ENCODE data around the gene CRYBG2.
"Not testable (repeated sequence)": the region's sequence is repeated elsewhere in the genome, so short reads cannot be mapped to it uniquely, and the experiment has no call there.

The CRYBG2 gene

DNA sequence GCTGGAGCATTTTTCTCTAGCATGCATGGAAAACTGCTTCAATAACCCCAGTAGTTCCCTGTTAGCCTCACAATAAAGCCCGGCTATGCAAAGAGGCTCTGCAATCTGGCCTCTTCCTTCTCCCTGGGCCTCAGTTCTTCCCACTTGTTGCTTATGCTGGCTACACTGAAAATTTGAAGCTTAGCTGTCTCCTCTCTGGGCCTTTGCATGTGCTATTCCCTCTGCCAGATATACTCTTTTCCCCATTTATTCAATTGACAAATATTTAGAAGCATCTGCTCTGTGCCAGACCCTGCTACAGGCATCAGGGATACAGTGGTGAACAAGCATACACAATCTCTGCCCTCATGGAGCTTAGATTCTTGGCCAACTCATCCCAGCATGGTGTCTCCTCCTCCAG is 15.3 kb downstream of the CRYBG2 start:
- Histone ChIP-seq H4K20me1 (no peaks in the 10 kb centered on the region), H3K27ac (no peak overlapping the region), H3K9ac (no peak overlapping the region), H3K27me3 (peaks cover 30% of the 10 kb centered on the region), H3K4me3 (no peak overlapping the region), H3K4me1 (peaks cover 17% of the 10 kb centered on the region), H3K9me3 (no peaks in the 10 kb centered on the region), H3K36me3 (no peaks in the 10 kb centered on the region), H3K4me2 (no peak overlapping the region)
- TF ChIP-seq Cebpa-rat (IDR thresholded peaks at IDR 0.05): no peak

DNA sequence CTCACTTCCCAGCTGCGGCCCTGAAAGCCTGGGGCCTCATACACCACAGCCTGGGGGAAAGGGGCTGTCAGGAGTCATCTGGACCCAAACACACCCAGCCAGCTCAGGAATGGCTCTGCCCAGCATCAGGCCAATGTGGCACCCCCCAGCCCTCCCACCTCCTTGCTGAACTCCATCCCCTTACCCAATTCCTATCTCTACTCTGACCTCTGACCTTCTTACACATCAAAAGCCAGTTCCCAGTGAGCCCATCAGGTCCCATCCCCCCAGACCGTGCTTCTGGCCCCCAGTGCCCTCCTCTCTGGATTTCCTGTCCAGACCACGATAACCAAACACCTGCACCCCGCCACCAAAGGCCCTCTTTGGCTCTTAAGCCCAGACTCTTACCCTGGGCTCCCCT is 16.3 kb downstream of the CRYBG2 start:
- H3K4me1 ChIP-seq: peaks cover 17% of the 10 kb centered on the region
- H3K4me2 ChIP-seq: peak overlapping the region; percentile 99
- no peaks in the 10 kb centered on the region for H4K20me1 ChIP-seq
- TF ChIP-seq Cebpa-rat (IDR thresholded peaks at IDR 0.05): no peak
- H3K4me3 ChIP-seq: no peak overlapping the region
- H3K9me3 ChIP-seq: no peaks in the 10 kb centered on the region
- no peaks in the 10 kb centered on the region for H3K36me3 ChIP-seq
- H3K9ac ChIP-seq: no peak overlapping the region
- peaks cover 30% of the 10 kb centered on the region for H3K27me3 ChIP-seq
- H3K27ac ChIP-seq: no peak overlapping the region

DNA sequence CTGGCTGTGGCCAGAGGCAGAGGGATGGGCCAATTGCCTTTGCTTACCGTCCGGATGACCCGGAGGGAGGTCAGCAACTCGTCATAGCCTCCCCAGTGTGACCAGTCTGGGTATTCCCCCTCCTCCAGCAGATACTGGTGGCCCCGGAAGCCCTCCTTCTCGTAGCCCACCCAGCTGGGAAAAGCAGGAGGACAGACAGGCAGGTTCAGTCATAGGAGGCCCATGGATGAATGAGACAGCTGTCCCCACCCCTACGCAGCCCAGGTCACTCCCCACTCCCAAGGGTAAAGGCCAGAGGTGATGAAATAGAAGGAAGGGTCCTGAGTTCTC is 16.8 kb downstream of the CRYBG2 start:
- Histone ChIP-seq H3K27me3 (peaks cover 30% of the 10 kb centered on the region), H3K9me3 (no peaks in the 10 kb centered on the region), H3K4me1 (peaks cover 17% of the 10 kb centered on the region), H4K20me1 (no peaks in the 10 kb centered on the region), H3K36me3 (no peaks in the 10 kb centered on the region), H3K27ac (no peak overlapping the region; the same call in 1 of the 2 replicates), H3K4me3 (peak overlapping the region; percentile 70), H3K9ac (no peak overlapping the region), H3K4me2 (peak overlapping the region; percentile 99)
- TF ChIP-seq Cebpa-rat (IDR thresholded peaks at IDR 0.05): no peak

DNA sequence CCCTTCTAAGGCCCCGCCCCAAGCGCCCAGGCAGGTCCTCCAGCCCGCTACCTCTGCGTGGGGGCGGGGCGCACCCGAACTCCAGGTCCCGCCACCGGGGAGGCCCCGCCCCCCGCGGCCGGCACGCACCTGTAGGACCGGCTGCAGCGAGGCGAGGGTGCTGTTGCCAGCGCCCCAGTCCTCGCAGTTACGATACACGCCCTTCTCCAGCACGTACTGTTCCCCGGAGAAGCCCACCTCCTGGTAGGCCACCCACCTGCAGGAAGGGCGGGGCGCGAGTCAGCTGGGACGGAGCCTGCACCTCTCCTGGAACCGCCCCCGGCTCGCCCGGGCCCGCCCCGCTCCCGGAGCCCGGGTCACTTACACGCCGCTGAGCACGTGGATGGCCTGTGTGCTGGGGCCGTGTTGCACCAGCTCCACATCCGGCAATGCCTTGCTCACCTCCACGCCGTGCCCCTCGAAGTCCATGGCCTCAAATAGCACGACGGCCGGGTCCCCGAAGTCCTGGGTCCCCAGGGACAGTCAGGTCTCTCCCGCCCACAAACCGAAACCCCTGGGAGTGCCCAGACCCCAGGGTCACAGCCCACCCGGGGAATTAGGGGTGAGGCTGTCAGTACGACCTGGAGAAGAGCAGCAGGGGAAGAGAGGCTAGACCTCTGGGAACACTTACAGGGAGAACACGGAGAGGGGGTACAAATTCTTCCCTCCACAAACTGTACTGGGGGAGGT is 17.3 kb downstream of the CRYBG2 start:
- H3K27ac ChIP-seq: peak overlapping the region; percentile 49
- H3K4me1 ChIP-seq: peaks cover 17% of the 10 kb centered on the region
- H3K4me3 ChIP-seq: peak overlapping the region; percentile 70
- H3K27me3 ChIP-seq: peaks cover 30% of the 10 kb centered on the region
- H3K9me3 ChIP-seq: no peaks in the 10 kb centered on the region
- H3K4me2 ChIP-seq: peak overlapping the region; percentile 99
- H4K20me1 ChIP-seq: no peaks in the 10 kb centered on the region
- no peak overlapping the region; the same call in 1 of the 2 replicates for H3K9ac ChIP-seq
- H3K36me3 ChIP-seq: no peaks in the 10 kb centered on the region
- TF ChIP-seq Cebpa-rat (IDR thresholded peaks at IDR 0.05): no peak

DNA sequence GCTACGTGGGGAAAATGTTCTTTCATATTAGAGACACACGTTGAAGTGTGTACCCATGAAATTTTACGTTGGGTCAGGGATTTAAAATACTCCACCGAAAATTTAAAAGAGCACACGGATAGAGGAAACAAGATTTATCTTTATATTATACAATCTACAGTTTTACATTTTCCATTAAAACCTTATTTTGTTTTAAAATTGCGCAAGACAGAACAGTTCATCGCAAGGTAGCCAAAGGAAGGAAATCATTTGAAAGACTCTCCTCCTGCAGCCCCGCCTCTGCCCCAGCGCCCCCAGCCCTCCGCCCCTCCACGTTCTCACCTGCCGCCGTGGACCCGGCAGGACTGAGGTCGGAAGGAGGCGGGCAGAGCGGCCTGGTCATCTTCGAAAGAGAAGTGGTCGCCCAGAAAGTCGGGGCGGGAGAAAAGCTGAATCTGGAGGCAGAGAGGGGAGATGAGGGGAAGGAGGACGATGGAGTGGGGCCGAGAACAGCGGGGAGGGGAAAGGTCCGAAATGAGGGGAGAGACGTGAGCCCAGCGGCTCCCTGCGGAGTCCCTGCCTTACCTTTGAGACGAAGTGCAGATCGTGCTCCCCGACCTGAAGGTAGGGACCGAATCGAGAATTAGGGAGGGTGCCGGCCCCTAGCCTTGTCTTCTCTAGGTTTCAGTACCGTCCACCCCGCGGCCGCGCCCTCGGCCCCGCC is 18.0 kb downstream of the CRYBG2 start:
- H3K9ac ChIP-seq: no peak overlapping the region; the same call in 1 of the 2 replicates
- H3K27ac ChIP-seq: no peak overlapping the region
- no peak for TF ChIP-seq Cebpa-rat (IDR thresholded peaks at IDR 0.05)
- peaks cover 30% of the 10 kb centered on the region for H3K27me3 ChIP-seq
- H3K4me2 ChIP-seq: peak overlapping the region; percentile 99
- no peaks in the 10 kb centered on the region for H4K20me1 ChIP-seq
- no peaks in the 10 kb centered on the region for H3K9me3 ChIP-seq
- peaks cover 17% of the 10 kb centered on the region for H3K4me1 ChIP-seq
- H3K36me3 ChIP-seq: no peaks in the 10 kb centered on the region
- peak overlapping the region; percentile 70 for H3K4me3 ChIP-seq

DNA sequence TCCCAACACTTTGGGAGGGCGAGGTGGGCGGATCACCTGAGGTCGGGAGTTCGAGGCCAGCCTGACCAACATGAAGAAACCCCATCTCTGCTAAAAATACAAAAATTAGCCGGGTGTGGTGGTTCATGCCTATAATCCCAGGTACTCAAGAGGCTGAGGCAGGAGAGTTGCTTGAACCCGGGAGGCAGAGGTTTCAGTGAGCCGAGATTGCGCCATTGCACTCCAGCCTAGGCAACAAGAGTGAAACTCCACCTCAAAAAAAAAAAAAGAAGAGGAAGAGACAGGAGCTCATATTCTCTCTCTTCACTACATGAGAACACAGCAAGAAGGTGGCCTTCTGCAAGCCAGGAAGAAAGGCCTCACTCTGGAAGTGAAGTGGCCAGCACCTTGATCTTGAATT is 20.6 kb downstream of the CRYBG2 start:
- H3K4me1 ChIP-seq: peaks cover 17% of the 10 kb centered on the region

GRCh38 chr1:26330276-26330675 is 23.7 kb downstream of the CRYBG2 start:
- H3K4me3 ChIP-seq: no peak overlapping the region
- TF ChIP-seq Cebpa-rat (IDR thresholded peaks at IDR 0.05): no peak

More for the DNA sequence above, 20.6 kb downstream of the CRYBG2 start:
- not testable (repeated sequence) for H3K9me3 ChIP-seq, H4K20me1 ChIP-seq, H3K4me3 ChIP-seq, H3K27ac ChIP-seq, H3K36me3 ChIP-seq, H3K9ac ChIP-seq, H3K4me2 ChIP-seq
- peaks cover 30% of the 10 kb centered on the region for H3K27me3 ChIP-seq

GRCh38 chr1:26329380-26329779 is 24.6 kb downstream of the CRYBG2 start:
- H3K9me3 ChIP-seq, H3K4me1 ChIP-seq, H3K27me3 ChIP-seq, H3K36me3 ChIP-seq, H3K9ac ChIP-seq, H3K4me3 ChIP-seq, H4K20me1 ChIP-seq, H3K4me2 ChIP-seq, H3K27ac ChIP-seq: not testable (repeated sequence)

More at GRCh38 chr1:26330276-26330675, 23.7 kb downstream of the CRYBG2 start:
- H3K4me2 ChIP-seq: no peak overlapping the region
- no peak overlapping the region for H3K9ac ChIP-seq
- peaks cover 8% of the 10 kb centered on the region; the same call in 1 of the 2 replicates for H3K27me3 ChIP-seq
- no peaks in the 10 kb centered on the region for H4K20me1 ChIP-seq
- H3K27ac ChIP-seq: no peak overlapping the region
- H3K9me3 ChIP-seq: no peaks in the 10 kb centered on the region
- no peaks in the 10 kb centered on the region for H3K36me3 ChIP-seq
- H3K4me1 ChIP-seq: no peaks in the 10 kb centered on the region

- H3K36me3 ChIP-seq: no peaks in the 10 kb centered on the region
Observed at GRCh38 chr1:26328597-26328996, 25.3 kb downstream of the CRYBG2 start.

DNA sequence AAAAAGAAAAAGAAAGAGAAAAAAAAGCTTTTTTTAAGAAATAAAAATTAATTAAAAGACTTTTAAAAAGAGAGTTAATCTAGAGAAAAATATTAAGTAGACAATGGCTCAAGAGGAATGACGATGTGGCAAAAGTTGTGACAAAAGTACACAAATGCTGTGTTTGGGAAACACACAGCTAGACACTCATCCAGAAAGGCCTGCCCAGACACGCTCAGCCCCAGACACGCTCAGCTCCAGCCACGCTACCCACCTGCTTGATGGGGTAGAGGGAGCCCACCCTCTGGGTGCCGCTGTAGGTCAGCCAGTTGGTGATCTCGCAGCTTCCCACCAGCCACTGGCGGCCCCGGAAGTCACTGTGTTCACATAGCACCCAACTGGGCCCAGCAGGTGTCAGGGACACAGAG is 26.0 kb downstream of the CRYBG2 start:
- Histone ChIP-seq H3K4me3 (no peak overlapping the region), H3K9me3 (no peaks in the 10 kb centered on the region), H3K4me2 (no peak overlapping the region), H3K27me3 (no peaks in the 10 kb centered on the region), H3K27ac (no peak overlapping the region), H4K20me1 (no peaks in the 10 kb centered on the region), H3K36me3 (no peaks in the 10 kb centered on the region), H3K4me1 (no peaks in the 10 kb centered on the region), H3K9ac (no peak overlapping the region)
- no peak for TF ChIP-seq Cebpa-rat (IDR thresholded peaks at IDR 0.05)

More at GRCh38 chr1:26328597-26328996, 25.3 kb downstream of the CRYBG2 start:
- Histone ChIP-seq H3K27ac (no peak overlapping the region), H3K9ac (no peak overlapping the region), H4K20me1 (no peaks in the 10 kb centered on the region), H3K9me3 (no peaks in the 10 kb centered on the region), H3K27me3 (no peaks in the 10 kb centered on the region), H3K4me3 (no peak overlapping the region), H3K4me1 (no peaks in the 10 kb centered on the region), H3K4me2 (no peak overlapping the region)
- TF ChIP-seq Cebpa-rat (IDR thresholded peaks at IDR 0.05): no peak

Data from BLaER1 (cell line).